K562 (cell line): ENCODE measurements around the gene RXRB. TPM values are rescaled to one million over a fixed set of nuclear protein-coding genes. Genes with fewer than 3 reads are reported as not detected.

ENCODE experiments used
- CREM ChIP-seq: IDR thresholded peaks from 2 replicates; pipeline ENCODE4 v1.6.1; 2014; ENCODE audit warnings: antibody characterized with exemption, low read depth
- CXXC5 ChIP-seq: fragments of 250-450 bp; sonication (Bioruptor Pico); IDR thresholded peaks from 2 replicates; pipeline ENCODE4 v1.8.0; 2022; ENCODE audit warnings: inconsistent platforms, mild to moderate bottlenecking, moderate library complexity
- GATA2 ChIP-seq: sonication (generic); formaldehyde crosslinking; IDR thresholded peaks from 2 replicates; pipeline ENCODE4 v1.4.0; 2020; ENCODE audit warnings: mild to moderate bottlenecking, missing genetic modification reagents
- HBP1 ChIP-seq: fragments of 450-650 bp; formaldehyde crosslinking; IDR thresholded peaks from 2 replicates; pipeline ENCODE4 v1.4.0; 2022; ENCODE audit warnings: missing genetic modification characterization
- RHOXF2B ChIP-seq: fragments of 250-450 bp; sonication (Bioruptor Pico); conservative IDR thresholded peaks from 2 replicates; pipeline ENCODE4 v1.5.1; 2021
- STAG1 ChIP-seq: sonication (generic); formaldehyde crosslinking; IDR thresholded peaks from 2 replicates; pipeline ENCODE4 v1.5.0; 2020; ENCODE audit warnings: missing genetic modification reagents, borderline replicate concordance
- ZBTB40 ChIP-seq, 2 experiments: fragments of 450-650 bp in 1 of 2; sonication (generic) in 1 of 2; formaldehyde crosslinking in 1 of 2; IDR thresholded peaks; 2 replicates each; pipeline versions ENCODE4 v1.7.1 to v1.9.0; 2016 to 2022; ENCODE audit warnings: inconsistent platforms in 1 of 2, mild to moderate bottlenecking in 1 of 2, missing genetic modification reagents in 1 of 2
- ZNF23 ChIP-seq: fragments of 250-450 bp; sonication (Bioruptor Pico); IDR thresholded peaks from 2 replicates; pipeline ENCODE4 v1.4.0; 2020; ENCODE audit warnings: mild to moderate bottlenecking
- ZNF280B ChIP-seq: fragments of 250-450 bp; sonication (Bioruptor Pico); IDR thresholded peaks from 2 replicates; pipeline ENCODE4 v1.5.1; 2021; ENCODE audit warnings: mild to moderate bottlenecking
- polyA plus RNA-seq, 8 experiments: library from polyadenylated mRNA; depleted of rRNA in 4 of 8; stranded (reverse) in 5 of 8; unstranded in 3 of 8; fragments of >200 nt; fragmentation: Nextera tagmentation in 2 of 8; fragmentation: Illumina TruSeq in 1 of 8; extraction: Ambion mirVana in 2 of 8; extraction: Trizol in 1 of 8; gene quantifications; 2 replicates each; pipeline versions ENCODE4 v1.2.1 to v1.2.3, GENCODE V29; 2011 to 2014; ENCODE audit warnings: inconsistent platforms in 1 of 8, missing spikeins in 1 of 8
- total RNA-seq, 7 experiments: library from RNA; depleted of rRNA in 6 of 7; stranded (reverse); fragments of >200 nt in 6 of 7; fragmentation: Illumina TruSeq in 2 of 7; extraction: Trizol in 2 of 7; gene quantifications; 2 replicates each; pipeline versions ENCODE4 v1.2.1 to v1.2.3, GENCODE V29; 2011 to 2021; ENCODE audit warnings: low replicate concordance in 1 of 7

RXRB gene
- total and polyA plus RNA-seq, 9 of the 15 experiments (the other 6 are each of a cell fraction or from before 2014, with no cell fraction given), result 0.76 to 35.5 (median 18.4) TPM

GRCh38 chr6:33247977-33248642, 47.6 kb upstream of the RXRB start (continued):
- TF ChIP-seq ZNF280B (CRISPR knock-in tag) (no peak), RHOXF2B (CRISPR knock-in tag) (no peak), STAG1 (CRISPR knock-in tag) (peak; percentile 89), ZBTB40 (IDR thresholded peaks at IDR 0.05) (no peak), ZBTB40 (CRISPR knock-in tag; IDR thresholded peaks at IDR 0.05) (no peak), ZNF23 (no peak), GATA2 (CRISPR knock-in tag) (no peak), HBP1 (CRISPR knock-in tag) (no peak), CREM (0 out of 2 replicates have a peak, but pooled peaks have one; percentile 34), CXXC5 (CRISPR knock-in tag) (peak; percentile 35)
